B cell (primary cell): ENCODE data around the gene GLT1D1. TPM values are rescaled to one million over a fixed set of nuclear protein-coding genes. Genes with fewer than 3 reads are reported as not detected.

Experiments
- ATAC-seq: fragments of 200-7000 bp; cut with Tn5 transposase; one replicate; pipeline ENCODE4 v1.10.0; 2021; ENCODE audit warnings: low read depth, mild to moderate bottlenecking, moderate number of reproducible peaks, moderate library complexity
- CTCF ChIA-PET: fragments of 350-600 bp; sonication (Branson Sonifier 250); formaldehyde crosslinking; loops from one replicate; lab custom pipeline; 2021; ENCODE audit warnings: antibody characterized with exemption, inconsistent platforms; lab: Charles Lee
- POLR2A ChIA-PET: fragments of 350-600 bp; sonication (Branson Sonifier 250); formaldehyde crosslinking; loops from one replicate; lab custom pipeline; 2021; ENCODE audit warnings: antibody characterized with exemption; lab: Charles Lee
- DNase-seq: peaks from one replicate; pipeline ENCODE4 v3.0.0; 2013
- H2AFZ ChIP-seq: 2 replicates; pipeline ENCODE4 v1.6.1; 2012; ENCODE audit warnings: mild to moderate bottlenecking, low read depth, low read length; ENCODE audit not compliant: insufficient read depth, poor library complexity, severe bottlenecking
- H3K27ac ChIP-seq, 2 donors: 1 replicate in 1 of 2; 2 replicates in 1 of 2; pipeline ENCODE4 v1.5.1; 2012 to 2013; ENCODE audit warnings: low read length in 2 of 2, mild to moderate bottlenecking in 2 of 2, moderate library complexity in 1 of 2
- H3K27me3 ChIP-seq, 4 experiments: fragments of 200-600 bp in 1 of 4; sonication (generic) in 1 of 4; replicated peaks in 1 of 4; 1 replicate in 2 of 4; 2 replicates in 2 of 4; pipeline versions ENCODE4 v1.6.1 to v1.7.0; 2013 to 2016; ENCODE audit warnings: low read length in 3 of 4, mild to moderate bottlenecking in 2 of 4, mixed read lengths in 1 of 4, moderate library complexity in 1 of 4; ENCODE audit not compliant: insufficient read depth in 4 of 4, control insufficient read depth in 3 of 4; ENCODE audit errors: control extremely low read depth in 1 of 4
- H3K36me3 ChIP-seq, 2 experiments: replicated peaks in 1 of 2; 1 replicate in 1 of 2; 2 replicates in 1 of 2; pipeline versions ENCODE4 v1.6.1 to v1.7.1; 2013; ENCODE audit warnings: low read length in 1 of 2; ENCODE audit not compliant: insufficient read depth in 2 of 2, control insufficient read depth in 1 of 2; ENCODE audit errors: control extremely low read depth in 1 of 2, extremely low read depth in 1 of 2
- H3K4me1 ChIP-seq, 2 donors: fragments of 200-600 bp in 1 of 2; sonication (generic) in 1 of 2; 1 replicate in 1 of 2; 2 replicates in 1 of 2; pipeline versions ENCODE4 v1.5.1 to v1.6.1; 2013 to 2017; ENCODE audit warnings: low read length in 2 of 2; ENCODE audit not compliant: control insufficient read depth in 2 of 2, insufficient read depth in 2 of 2
- H3K4me2 ChIP-seq: replicated peaks from 2 replicates; pipeline ENCODE3; 2012; ENCODE audit warnings: mild to moderate bottlenecking, low read depth, low read length; ENCODE audit not compliant: poor library complexity, severe bottlenecking
- H3K4me3 ChIP-seq, 5 experiments: fragments of 200-600 bp in 1 of 5; sonication (generic) in 1 of 5; 1 replicate in 3 of 5; 2 replicates in 2 of 5; pipeline versions ENCODE4 v1.5.1 to v1.7.0; 2011 to 2016; ENCODE audit warnings: low read length in 4 of 5, mild to moderate bottlenecking in 4 of 5, low read depth in 2 of 5, control low read depth in 1 of 5, moderate library complexity in 1 of 5; ENCODE audit not compliant: insufficient read depth in 1 of 5; ENCODE audit errors: control extremely low read depth in 1 of 5, extremely low read depth in 1 of 5
- H3K79me2 ChIP-seq: fragments of 200-600 bp; sonication (generic); one replicate; pipeline ENCODE4 v1.6.0; 2016; ENCODE audit warnings: low read length; ENCODE audit not compliant: control insufficient read depth, insufficient read depth
- H3K9ac ChIP-seq: fragments of 200-600 bp; sonication (generic); 2 replicates; pipeline ENCODE4 v1.6.1; 2017; ENCODE audit warnings: mild to moderate bottlenecking, low read length, moderate library complexity
- H3K9me3 ChIP-seq, 3 donors: one replicate each; pipeline versions ENCODE4 v1.6.1 to v1.7.1; 2013; ENCODE audit warnings: low read length in 2 of 3; ENCODE audit not compliant: control insufficient read depth in 2 of 3, insufficient read depth in 1 of 3; ENCODE audit errors: control extremely low read depth in 1 of 3
- H4K20me1 ChIP-seq: 2 replicates; pipeline ENCODE4 v1.6.0; 2012; ENCODE audit warnings: mild to moderate bottlenecking, low read length; ENCODE audit not compliant: insufficient read depth, control insufficient read depth, poor library complexity, severe bottlenecking
- H3K27ac Mint-ChIP-seq: one replicate; pipeline ENCODE4 v1.8.0; 2021; ENCODE audit warnings: mixed read lengths
- H3K27me3 Mint-ChIP-seq: one replicate; pipeline ENCODE4 v1.8.0; 2021; ENCODE audit warnings: mixed read lengths
- H3K4me1 Mint-ChIP-seq: one replicate; pipeline ENCODE4 v1.8.0; 2021; ENCODE audit warnings: mixed read lengths
- H3K4me3 Mint-ChIP-seq: one replicate; pipeline ENCODE4 v1.8.0; 2021; ENCODE audit warnings: mixed read lengths
- H3K9me3 Mint-ChIP-seq: one replicate; pipeline ENCODE4 v1.8.0; 2022; ENCODE audit warnings: mixed read lengths; ENCODE audit not compliant: insufficient read depth
- CTCF ChIP-seq: fragments of 200-600 bp; IDR thresholded peaks from one replicate; pipeline ENCODE4 v1.8.0; 2022; ENCODE audit warnings: antibody characterized with exemption, mild to moderate bottlenecking
- EZH2 ChIP-seq: IDR thresholded peaks from 2 replicates; pipeline ENCODE4 v1.6.1; 2012; ENCODE audit warnings: borderline replicate concordance, low read depth, mild to moderate bottlenecking, moderate library complexity, low read length; ENCODE audit not compliant: insufficient read depth, poor library complexity, severe bottlenecking
- WGBS: methylation state at CpG from one replicate; pipeline ENCODE4 v1.1.5; 2013; ENCODE audit warnings: missing lambda C conversion rate; ENCODE audit not compliant: insufficient coverage; 5-methylcytosine and 5-hydroxymethylcytosine counted together
- intact Hi-C: fragments of 100-400 bp; cut with micrococcal nuclease; formaldehyde crosslinking; loops from one replicate; pipeline ENCODE4 v1.10.0; 2022
- polyA plus RNA-seq: library from polyadenylated mRNA; depleted of rRNA; stranded (reverse); fragments of >200 nt; gene quantifications from 2 replicates; pipeline ENCODE4 v1.2.3, GENCODE V29; 2012
- total RNA-seq, 2 donors: library from RNA; stranded (reverse); fragments of 120-200 nt in 1 of 2; gene quantifications; 1 replicate in 1 of 2; 2 replicates in 1 of 2; pipeline versions ENCODE4 v1.2.3 to v1.2.4, GENCODE V29; 2013 to 2022

The GLT1D1 gene
- total and polyA plus RNA-seq, 2 donors (not counting 1 experiment from before 2014, with no cell fraction given), result 0.22 to 0.49 TPM

GRCh38 chr12:128961957-128962356, 108.7 kb downstream of the GLT1D1 start:
- H3K4me3 Mint-ChIP-seq, result no peak overlapping the region
- Histone ChIP-seq H2AFZ (no peak overlapping the region), H4K20me1 (no peaks in the 10 kb centered on the region), H3K4me3 (no peak overlapping the region), H3K4me1 (no peaks in the 10 kb centered on the region), H3K27me3 (peaks cover 0 to 8% (median 0%) of the 10 kb centered on the region in 4 experiments), H3K9ac (no peak overlapping the region), H3K4me2 (no peak overlapping the region), H3K27ac (no peak overlapping the region), H3K9me3 (peaks cover 0 to 26% (median 8%) of the 10 kb centered on the region in 3 donors), H3K36me3 (no peaks in the 10 kb centered on the region), H3K79me2 (no peaks in the 10 kb centered on the region)
- ATAC-seq (no peak), DNase-seq (no peak)
- H3K27me3 Mint-ChIP-seq, result peaks cover 37% of the 10 kb centered on the region
- TF ChIP-seq EZH2, result no peak
- no peak for TF ChIP-seq CTCF
- ChIA-PET CTCF (no interaction called here), POLR2A (no interaction called here)
- H3K9me3 Mint-ChIP-seq, result peaks cover 6% of the 10 kb centered on the region
- no peaks in the 10 kb centered on the region for H3K4me1 Mint-ChIP-seq
- 74% methylated on average over 10 of the region's 11 CpGs for WGBS
- intact Hi-C loops, result no loop called here
- no peak overlapping the region for H3K27ac Mint-ChIP-seq

DNA sequence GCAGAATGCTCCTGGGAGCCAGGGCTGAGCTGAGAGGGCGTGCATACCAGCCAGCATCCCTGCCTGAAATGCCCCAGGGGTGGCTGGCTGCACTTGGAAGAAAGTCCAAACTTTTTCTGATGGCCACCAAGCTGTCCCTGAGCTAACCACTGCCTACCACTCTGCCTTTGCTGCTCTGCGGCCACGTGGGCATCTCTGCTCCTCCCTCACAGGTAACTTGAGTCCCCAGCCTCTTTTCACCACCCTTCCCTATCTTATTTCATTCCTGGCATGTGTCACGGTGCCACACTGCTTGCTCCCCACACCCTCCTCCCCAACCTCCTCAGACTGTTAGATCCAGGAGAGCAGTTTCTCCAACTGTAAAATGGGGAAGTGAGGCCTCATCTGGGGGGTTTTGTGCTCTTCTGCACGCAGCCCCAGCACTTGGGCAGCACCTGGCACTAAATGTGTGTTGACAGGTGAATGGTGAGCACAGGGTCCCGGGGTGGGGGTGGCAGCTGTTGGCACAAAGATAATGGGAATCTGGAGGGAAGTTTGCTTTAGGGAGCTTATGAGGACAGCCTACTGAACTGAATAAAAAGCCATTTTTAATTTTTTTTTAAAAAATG, 113.0 kb downstream of the GLT1D1 start:
- H3K4me1 Mint-ChIP-seq, result peaks cover 18% of the 10 kb centered on the region
- 24% methylated on average over 5 of the region's 6 CpGs for WGBS
- no peak overlapping the region for H3K27ac Mint-ChIP-seq
- intact Hi-C loops, result no loop called here
- Histone ChIP-seq H4K20me1 (no peaks in the 10 kb centered on the region), H3K27me3 (peaks cover 0 to 17% (median 8%) of the 10 kb centered on the region in 4 experiments), H2AFZ (no peak overlapping the region), H3K9me3 (peaks cover 0 to 26% (median 8%) of the 10 kb centered on the region in 3 donors), H3K4me3 (no peak overlapping the region), H3K79me2 (no peaks in the 10 kb centered on the region), H3K4me2 (no peak overlapping the region), H3K4me1 (peaks cover 3 to 17% of the 10 kb centered on the region in 2 donors), H3K9ac (no peak overlapping the region), H3K36me3 (no peaks in the 10 kb centered on the region), H3K27ac (no peak overlapping the region)
- ATAC-seq (no peak), DNase-seq (no peak)
- H3K27me3 Mint-ChIP-seq, result peaks cover 26% of the 10 kb centered on the region
- H3K9me3 Mint-ChIP-seq, result peaks cover 6% of the 10 kb centered on the region
- CTCF ChIA-PET, result no interaction called here
- POLR2A ChIA-PET, result interaction anchor here (0.6 kb wide), 1 partner anchor 170 kb away, joined by 4 read pairs; no protein-coding TSS in a partner anchor
- no peak for TF ChIP-seq CTCF
- TF ChIP-seq EZH2, result no peak
- no peak overlapping the region for H3K4me3 Mint-ChIP-seq
